Measurements from ENCODE around the gene MTCH2.

GRCh38 chr11:47626234-47626633, 16.1 kb downstream of the MTCH2 start:
- no peak for TF ChIP-seq POLR2A (IDR thresholded peaks at IDR 0.05)
- TF ChIP-seq CTCF (IDR thresholded peaks at IDR 0.05 in 8 of 11, conservative IDR thresholded peaks at IDR 0.05 in 3 of 11) = no peak
- TF ChIP-seq POLR2AphosphoS5 (IDR thresholded peaks at IDR 0.05) = no peak

Data from spleen (tissue), 7 donors.